Breast epithelium (tissue), 4 donors: ENCODE measurements around the gene PPP5C. TPM values are rescaled to one million over a fixed set of nuclear protein-coding genes. Genes with fewer than 3 reads are reported as not detected.

Experiments used
- DNase-seq, 2 donors: peaks; one replicate each; pipeline ENCODE4 v3.0.0-alpha.2; 2019; ENCODE audit warnings: low spot score in 2 of 2
- H3K27ac ChIP-seq, 2 donors: fragments of 200-600 bp; sonication (generic) in 1 of 2; one replicate each; pipeline ENCODE4 v1.5.1; 2016 to 2019; ENCODE audit warnings: mild to moderate bottlenecking in 1 of 2
- H3K27me3 ChIP-seq, 2 donors: fragments of 200-600 bp; sonication (generic) in 1 of 2; one replicate each; pipeline versions ENCODE4 v1.5.1 to v1.6.0; 2017 to 2019; ENCODE audit warnings: control low read depth in 1 of 2, mild to moderate bottlenecking in 1 of 2
- H3K36me3 ChIP-seq: fragments of 200-600 bp; one replicate; pipeline ENCODE4 v1.5.1; 2019
- H3K4me1 ChIP-seq, 2 donors: fragments of 200-600 bp; sonication (generic); one replicate each; pipeline ENCODE4 v1.5.1; 2016 to 2019; ENCODE audit warnings: control low read depth in 1 of 2
- H3K4me3 ChIP-seq, 3 donors: fragments of 200-600 bp; sonication (generic); 1 replicate in 2 of 3; 2 replicates in 1 of 3; pipeline ENCODE4 v1.5.1; 2016 to 2019; ENCODE audit warnings: mild to moderate bottlenecking in 3 of 3, moderate library complexity in 2 of 3
- H3K9me3 ChIP-seq, 2 donors: fragments of 200-600 bp; sonication (generic) in 1 of 2; one replicate each; pipeline ENCODE4 v1.5.1; 2016 to 2019; ENCODE audit warnings: control low read depth in 1 of 2
- CTCF ChIP-seq, 3 donors: fragments of 450-650 bp; IDR thresholded peaks; one replicate each; pipeline ENCODE4 v1.5.1; 2016 to 2017; ENCODE audit warnings: antibody characterized with exemption in 3 of 3, mild to moderate bottlenecking in 3 of 3, moderate library complexity in 3 of 3
- POLR2A ChIP-seq: fragments of 450-650 bp; IDR thresholded peaks from one replicate; pipeline ENCODE4 v1.6.1; 2016; ENCODE audit warnings: antibody characterized with exemption, mild to moderate bottlenecking, moderate library complexity
- POLR2AphosphoS5 ChIP-seq, 3 donors: sonication (generic); formaldehyde crosslinking; IDR thresholded peaks; one replicate each; pipeline ENCODE4 v1.6.1; 2017; ENCODE audit warnings: antibody characterized with exemption in 3 of 3
- intact Hi-C: fragments of 100-400 bp; cut with DNase I; formaldehyde crosslinking; loops from one replicate; pipeline ENCODE4 v1.15.1; 2023; ENCODE audit warnings: low total_unique reads
- total RNA-seq, 3 donors: library from RNA; depleted of rRNA; stranded (reverse); fragments of >200 nt; gene quantifications; one replicate each; pipeline ENCODE4 v1.1.0, GENCODE V29; 2016

PPP5C gene
- total RNA-seq, 3 donors from 2014 or later: 41.3 to 72.4 (median 58.7) TPM

DNA sequence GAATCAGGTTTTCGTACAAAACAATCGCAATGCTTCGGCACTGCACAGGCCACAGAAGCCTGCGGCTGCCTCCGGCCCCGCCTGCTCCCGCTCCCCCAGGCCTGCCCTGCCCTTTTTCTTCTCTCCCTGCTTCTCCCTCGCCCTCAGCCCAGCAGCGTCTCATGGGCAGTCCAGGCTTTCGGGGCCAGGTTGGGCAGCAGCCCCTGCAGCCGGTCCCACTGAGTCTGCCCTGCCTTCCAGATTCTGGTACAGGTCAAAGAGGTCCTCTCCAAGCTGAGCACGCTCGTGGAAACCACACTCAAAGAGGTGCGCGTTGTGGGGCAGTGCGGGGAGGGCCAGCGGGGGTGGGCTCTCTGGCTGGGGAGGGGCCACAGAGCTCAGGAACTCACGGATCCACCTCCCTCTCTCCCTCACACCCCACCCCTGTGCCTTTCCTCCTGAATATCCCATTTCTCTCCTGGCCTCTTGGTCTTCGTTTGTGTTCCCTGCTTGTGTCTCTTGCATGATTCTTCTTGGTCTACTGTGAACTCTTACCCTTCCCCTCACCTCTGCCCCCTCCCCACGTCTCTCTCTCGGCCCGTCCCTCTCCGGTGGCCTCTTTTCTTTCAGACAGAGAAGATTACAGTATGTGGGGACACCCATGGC is 36.4 kb downstream of the PPP5C start:
- TF ChIP-seq POLR2AphosphoS5 (IDR thresholded peaks at IDR 0.05) (no peak), CTCF (IDR thresholded peaks at IDR 0.05) (no peak), POLR2A (no peak)
- intact Hi-C loops: no loop called here
- Histone ChIP-seq H3K27me3 (no peaks in the 10 kb centered on the region), H3K4me1 (no peaks in the 10 kb centered on the region), H3K36me3 (no peaks in the 10 kb centered on the region), H3K9me3 (no peaks in the 10 kb centered on the region), H3K27ac (no peak overlapping the region), H3K4me3 (no peak overlapping the region)
- no peak for DNase-seq

GRCh38 chr19:46383846-46384245 is 37.0 kb downstream of the PPP5C start:
- Histone ChIP-seq H3K9me3 (no peaks in the 10 kb centered on the region), H3K4me1 (no peaks in the 10 kb centered on the region), H3K36me3 (no peaks in the 10 kb centered on the region), H3K27me3 (no peaks in the 10 kb centered on the region), H3K27ac (no peak overlapping the region), H3K4me3 (no peak overlapping the region)
- intact Hi-C loops: no loop called here
- TF ChIP-seq POLR2AphosphoS5 (IDR thresholded peaks at IDR 0.05) (no peak), CTCF (IDR thresholded peaks at IDR 0.05) (no peak), POLR2A (no peak)
- no peak for DNase-seq

DNA sequence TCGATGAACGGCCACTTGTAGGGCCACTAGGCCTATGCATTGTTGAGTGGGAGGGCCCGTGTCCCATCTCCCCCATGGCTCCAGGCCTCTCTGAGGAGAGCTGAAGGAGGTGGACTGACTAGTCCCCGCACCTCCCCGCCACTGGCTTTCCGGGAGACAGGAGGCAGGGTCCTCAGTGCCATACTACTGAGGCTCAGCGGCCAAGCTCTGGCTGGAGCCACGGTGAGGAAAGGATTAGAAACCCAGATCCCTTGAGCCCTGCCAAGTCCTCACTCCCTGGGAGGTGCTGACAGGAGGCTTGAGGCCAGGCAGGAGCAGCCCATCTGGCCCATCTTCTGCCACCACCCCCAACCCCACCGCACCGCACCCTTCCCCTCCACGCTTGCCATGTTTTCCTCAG is 37.5 kb downstream of the PPP5C start:
- Histone ChIP-seq H3K4me3 (no peak overlapping the region), H3K4me1 (no peaks in the 10 kb centered on the region), H3K27me3 (no peaks in the 10 kb centered on the region), H3K9me3 (no peaks in the 10 kb centered on the region), H3K36me3 (no peaks in the 10 kb centered on the region), H3K27ac (no peak overlapping the region)
- DNase-seq: no peak
- no peak for TF ChIP-seq CTCF (IDR thresholded peaks at IDR 0.05)
- no peak for TF ChIP-seq POLR2A
- TF ChIP-seq POLR2AphosphoS5 (IDR thresholded peaks at IDR 0.05): no peak
- intact Hi-C loops: no loop called here

GRCh38 chr19:46385636-46386035 is 38.7 kb downstream of the PPP5C start:
- Histone ChIP-seq H3K4me3 (no peak overlapping the region), H3K36me3 (no peaks in the 10 kb centered on the region), H3K27me3 (no peaks in the 10 kb centered on the region), H3K4me1 (no peaks in the 10 kb centered on the region), H3K27ac (no peak overlapping the region), H3K9me3 (no peaks in the 10 kb centered on the region)
- no peak for DNase-seq
- intact Hi-C loops: no loop called here
- no peak for TF ChIP-seq POLR2A
- no peak for TF ChIP-seq CTCF (IDR thresholded peaks at IDR 0.05)

GRCh38 chr19:46386151-46386550 is 39.3 kb downstream of the PPP5C start:
- Histone ChIP-seq H3K9me3 (no peaks in the 10 kb centered on the region), H3K36me3 (no peaks in the 10 kb centered on the region), H3K4me1 (no peaks in the 10 kb centered on the region), H3K27ac (no peak overlapping the region), H3K4me3 (no peak overlapping the region), H3K27me3 (no peaks in the 10 kb centered on the region)
- DNase-seq: no peak
- TF ChIP-seq POLR2AphosphoS5 (IDR thresholded peaks at IDR 0.05) (no peak), POLR2A (no peak), CTCF (IDR thresholded peaks at IDR 0.05) (no peak)
- intact Hi-C loops: no loop called here
